Hepatocyte (in vitro differentiated cells): ENCODE results near the gene NTNG2. TPM values are rescaled to one million over a fixed set of nuclear protein-coding genes. Genes with fewer than 3 reads are reported as not detected.
"Not testable (repeated sequence)": the region's sequence is repeated elsewhere in the genome, so short reads cannot be mapped to it uniquely, and the experiment has no call there.

Experiments
- DNase-seq: peaks from one replicate; pipeline ENCODE4 v3.0.0-alpha.2; 2016; ENCODE audit warnings: low spot score
- H2AFZ ChIP-seq: fragments of 200-600 bp; sonication (generic); 2 replicates; pipeline ENCODE4 v1.6.0; 2016; ENCODE audit warnings: antibody characterized with exemption, mild to moderate bottlenecking
- H3K27ac ChIP-seq: fragments of 200-600 bp; sonication (generic); 2 replicates; pipeline ENCODE4 v1.5.1; 2016; ENCODE audit warnings: mild to moderate bottlenecking
- H3K27me3 ChIP-seq: fragments of 200-600 bp; sonication (generic); 2 replicates; pipeline ENCODE4 v1.6.1; 2016
- H3K36me3 ChIP-seq: fragments of 200-600 bp; sonication (generic); replicated peaks from 2 replicates; pipeline ENCODE4 v1.5.1; 2016; ENCODE audit warnings: low read depth; ENCODE audit not compliant: insufficient read depth
- H3K4me1 ChIP-seq: fragments of 200-600 bp; sonication (generic); 2 replicates; pipeline ENCODE4 v1.5.1; 2016; ENCODE audit warnings: mild to moderate bottlenecking, moderate library complexity; ENCODE audit not compliant: insufficient read depth
- H3K4me2 ChIP-seq: fragments of 200-600 bp; sonication (generic); 2 replicates; pipeline ENCODE4 v1.6.0; 2016
- H3K4me3 ChIP-seq: fragments of 200-600 bp; sonication (generic); 2 replicates; pipeline ENCODE4 v1.5.1; 2016; ENCODE audit warnings: mild to moderate bottlenecking
- H3K79me2 ChIP-seq: fragments of 200-600 bp; sonication (generic); 2 replicates; pipeline ENCODE4 v1.6.0; 2017; ENCODE audit warnings: mild to moderate bottlenecking
- H3K9me2 ChIP-seq: fragments of 200-600 bp; sonication (generic); replicated peaks from 2 replicates; pipeline ENCODE4 v1.6.0; 2017; ENCODE audit warnings: mild to moderate bottlenecking; ENCODE audit not compliant: insufficient read depth
- H3K9me3 ChIP-seq: fragments of 200-600 bp; sonication (generic); 2 replicates; pipeline ENCODE4 v1.5.1; 2016; ENCODE audit warnings: low read depth, mild to moderate bottlenecking
- H4K20me1 ChIP-seq: fragments of 200-600 bp; sonication (generic); 2 replicates; pipeline ENCODE4 v1.6.0; 2016; ENCODE audit warnings: mild to moderate bottlenecking; ENCODE audit not compliant: insufficient read depth, poor library complexity, severe bottlenecking
- CTCF ChIP-seq: fragments of 200-600 bp; sonication (generic); IDR thresholded peaks from 2 replicates; pipeline ENCODE4 v1.5.1; 2016; ENCODE audit warnings: antibody characterized with exemption, mild to moderate bottlenecking; ENCODE audit not compliant: poor library complexity
- EZH2 ChIP-seq: fragments of 200-600 bp; sonication (generic); IDR thresholded peaks from 2 replicates; pipeline ENCODE4 v1.6.1; 2016; ENCODE audit warnings: antibody characterized with exemption, mild to moderate bottlenecking, borderline replicate concordance
- EZH2phosphoT487 ChIP-seq: fragments of 200-600 bp; sonication (generic); IDR thresholded peaks from one replicate; pipeline ENCODE4 v1.6.1; 2018; ENCODE audit warnings: antibody characterized with exemption, mild to moderate bottlenecking, low read depth, moderate library complexity; ENCODE audit not compliant: unreplicated experiment, severe bottlenecking
- WGBS: methylation state at CpG from one replicate; pipeline ENCODE4 v1.1.6; 2016; ENCODE audit warnings: low lambda C conversion rate; ENCODE audit errors: missing lambda C conversion rate; 5-methylcytosine and 5-hydroxymethylcytosine counted together
- polyA plus RNA-seq: library from polyadenylated mRNA; unstranded; fragments of >200 nt; fragmentation: Nextera tagmentation; extraction: Ambion mirVana; gene quantifications from 2 replicates; pipeline ENCODE4 v1.2.1, GENCODE V29; 2016
- total RNA-seq: library from RNA; depleted of rRNA; stranded (reverse); fragments of >200 nt; gene quantifications from 2 replicates; pipeline ENCODE4 v1.2.3, GENCODE V29; 2014

The NTNG2 gene
- total and polyA plus RNA-seq, 2 experiments from 2014 or later = 0.48 to 1.8 TPM

DNA sequence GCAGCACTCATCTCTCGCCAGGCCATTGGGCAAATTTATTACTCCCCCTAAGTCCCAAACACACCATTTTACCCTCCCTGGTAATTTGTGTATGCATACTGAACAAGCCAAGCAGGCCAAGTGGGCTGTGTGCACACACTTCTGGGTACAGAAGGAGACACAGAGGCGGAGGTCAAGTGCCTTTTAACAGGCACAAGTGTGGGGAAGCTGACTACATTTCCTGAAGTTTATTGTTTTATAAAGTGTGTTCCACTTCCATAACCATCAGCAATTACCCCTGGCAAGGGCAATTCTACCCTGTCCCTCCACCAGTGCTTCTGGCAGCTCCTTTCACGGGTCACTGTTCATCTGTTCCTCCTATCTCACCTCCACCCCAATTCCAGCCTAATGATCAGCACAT lies 99.0 kb downstream of the NTNG2 start:
- WGBS = 85% methylated on average over 3 of the region's 3 CpGs
- no peaks in the 10 kb centered on the region for H4K20me1 ChIP-seq
- no peaks in the 10 kb centered on the region for H3K9me2 ChIP-seq
- no peaks in the 10 kb centered on the region for H3K9me3 ChIP-seq
- no peaks in the 10 kb centered on the region for H3K36me3 ChIP-seq
- no peak overlapping the region for H3K4me2 ChIP-seq
- no peaks in the 10 kb centered on the region for H3K27me3 ChIP-seq
- no peak for TF ChIP-seq EZH2phosphoT487
- TF ChIP-seq EZH2 = no peak
- TF ChIP-seq CTCF = no peak
- no peak overlapping the region for H3K27ac ChIP-seq
- no peak overlapping the region for H2AFZ ChIP-seq
- H3K79me2 ChIP-seq = no peaks in the 10 kb centered on the region
- H3K4me3 ChIP-seq = no peak overlapping the region
- no peak for DNase-seq
- no peaks in the 10 kb centered on the region for H3K4me1 ChIP-seq

DNA sequence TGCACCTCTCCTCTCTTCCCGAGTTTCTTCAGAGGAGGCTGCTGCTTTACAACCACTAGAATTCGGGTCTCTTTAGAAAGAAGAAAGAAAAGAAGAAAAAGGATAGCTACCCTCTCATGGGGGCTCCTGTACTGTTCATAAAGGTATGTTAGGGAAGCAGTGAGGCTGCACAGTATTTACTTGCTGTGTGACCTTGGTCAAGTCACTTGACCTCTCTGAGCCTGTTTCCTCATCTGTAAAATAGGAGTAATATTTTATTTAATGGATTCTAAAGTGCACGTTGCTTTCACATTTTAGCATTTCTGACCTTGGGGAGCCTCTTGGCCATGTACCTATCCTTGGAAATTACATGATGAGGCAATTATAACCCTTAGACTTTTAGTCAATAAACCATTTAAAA lies 104.2 kb downstream of the NTNG2 start:
- Histone ChIP-seq H3K9me3 (no peaks in the 10 kb centered on the region), H3K79me2 (no peaks in the 10 kb centered on the region), H2AFZ (no peak overlapping the region), H3K4me1 (no peaks in the 10 kb centered on the region), H3K27ac (no peak overlapping the region), H3K27me3 (no peaks in the 10 kb centered on the region), H3K4me2 (no peak overlapping the region), H3K4me3 (no peak overlapping the region), H3K9me2 (no peaks in the 10 kb centered on the region), H4K20me1 (no peaks in the 10 kb centered on the region), H3K36me3 (no peaks in the 10 kb centered on the region)
- no peak for TF ChIP-seq EZH2
- TF ChIP-seq EZH2phosphoT487 = no peak
- TF ChIP-seq CTCF = no peak
- WGBS = 85% methylated on average over 3 of the region's 3 CpGs
- no peak for DNase-seq

GRCh38 chr9:132267660-132268059 lies 105.8 kb downstream of the NTNG2 start:
- WGBS = 100% methylated on average over 3 of the region's 3 CpGs
- no peaks in the 10 kb centered on the region for H3K27me3 ChIP-seq
- H3K79me2 ChIP-seq = no peaks in the 10 kb centered on the region
- H3K4me3 ChIP-seq = no peak overlapping the region
- H4K20me1 ChIP-seq = no peaks in the 10 kb centered on the region
- TF ChIP-seq CTCF = no peak
- TF ChIP-seq EZH2 = no peak
- no peak for TF ChIP-seq EZH2phosphoT487
- no peaks in the 10 kb centered on the region for H3K9me3 ChIP-seq
- no peak overlapping the region for H2AFZ ChIP-seq
- H3K27ac ChIP-seq = no peak overlapping the region
- no peak for DNase-seq
- no peak overlapping the region for H3K4me2 ChIP-seq
- no peaks in the 10 kb centered on the region for H3K9me2 ChIP-seq
- H3K36me3 ChIP-seq = no peaks in the 10 kb centered on the region
- H3K4me1 ChIP-seq = no peaks in the 10 kb centered on the region

GRCh38 chr9:132268725-132269352 lies 107.0 kb downstream of the NTNG2 start:
- Histone ChIP-seq H3K36me3 (no peaks in the 10 kb centered on the region), H2AFZ (no peak overlapping the region), H3K4me3 (no peak overlapping the region), H3K9me3 (no peaks in the 10 kb centered on the region), H3K27me3 (no peaks in the 10 kb centered on the region), H3K27ac (peak overlapping the region; percentile 72), H3K79me2 (no peaks in the 10 kb centered on the region), H3K9me2 (no peaks in the 10 kb centered on the region), H3K4me2 (no peak overlapping the region), H3K4me1 (no peaks in the 10 kb centered on the region), H4K20me1 (no peaks in the 10 kb centered on the region)
- DNase-seq = peak; percentile 78
- no peak for TF ChIP-seq EZH2
- TF ChIP-seq CTCF = peak; percentile 92
- no peak for TF ChIP-seq EZH2phosphoT487
- 54% methylated on average over 10 of the region's 10 CpGs for WGBS

GRCh38 chr9:132269704-132270516 lies 108.1 kb downstream of the NTNG2 start:
- not testable (repeated sequence) for H3K4me1 ChIP-seq, H3K36me3 ChIP-seq, H3K27me3 ChIP-seq, H4K20me1 ChIP-seq, H2AFZ ChIP-seq, H3K4me3 ChIP-seq, H3K9me2 ChIP-seq, H3K9me3 ChIP-seq, H3K4me2 ChIP-seq, H3K79me2 ChIP-seq
- H3K27ac ChIP-seq = peak overlapping the region; percentile 72
- peak; percentile 62 for DNase-seq
- 79% methylated on average over 11 of the region's 16 CpGs for WGBS
